Stimulated activated CD8-positive, alpha-beta memory T cell treated with anti-CD3 and anti-CD28 coated beads, Interleukin-7, amount 100 ng/mL, for 48 hours (primary cell): ENCODE results near the gene SHCBP1L.
"Not testable (repeated sequence)": the region's sequence is repeated elsewhere in the genome, so short reads cannot be mapped to it uniquely, and the experiment has no call there.

Experiments
- DNase-seq, 2 donors: peaks; one replicate each; pipeline ENCODE4 v3.0.0-alpha.2; 2020; ENCODE audit warnings: low read depth in 1 of 2; ENCODE audit errors: extremely low read depth in 1 of 2

Gene SHCBP1L

DNA sequence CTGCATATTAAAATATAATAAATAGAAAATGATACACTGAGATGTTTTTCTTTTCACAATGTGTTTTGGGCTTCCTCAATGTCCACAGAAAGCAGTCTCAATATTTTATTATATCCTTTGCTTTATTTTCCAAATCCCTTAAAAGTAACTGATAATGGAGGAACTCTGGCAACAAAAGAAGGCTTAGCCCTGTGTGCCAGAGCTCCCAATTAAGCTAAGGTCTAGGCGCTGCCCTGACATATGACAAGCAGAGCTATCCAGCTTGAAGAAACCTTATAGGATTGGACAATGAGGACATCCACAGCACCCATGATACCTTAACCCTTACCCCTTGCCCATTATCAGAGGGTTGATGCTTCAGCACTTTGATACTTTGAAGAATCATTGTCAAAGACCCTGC, 12.9 kb upstream of the SHCBP1L start:
- DNase-seq = no peak

GRCh38 chr1:182965096-182965495, 12.1 kb upstream of the SHCBP1L start:
- no peak for DNase-seq

DNA sequence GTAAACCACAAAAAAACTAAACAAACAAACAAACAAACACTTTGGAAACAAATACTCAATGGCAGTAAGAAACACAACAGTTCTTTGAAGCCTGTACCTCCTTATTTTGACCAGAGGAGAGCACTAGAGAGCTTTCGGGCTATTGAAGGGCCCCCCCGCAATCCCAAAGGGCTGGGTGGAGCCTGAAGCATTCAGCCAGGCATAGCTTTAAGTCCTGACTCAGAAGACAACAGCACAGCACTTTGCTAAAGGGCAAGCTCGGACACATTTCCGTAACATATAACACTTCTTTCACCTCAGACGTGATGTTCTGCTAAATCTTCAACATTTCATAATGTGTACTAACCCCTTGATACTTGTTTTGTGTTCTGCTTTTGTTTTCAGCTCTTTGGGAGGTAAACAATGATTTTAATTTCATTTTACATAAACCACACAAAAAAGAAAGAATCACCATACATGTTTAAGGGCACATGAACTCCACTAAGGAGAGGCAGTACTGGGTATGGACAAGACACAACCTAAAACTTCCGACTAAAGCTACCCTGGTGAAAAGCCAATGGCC, 9.7 kb upstream of the SHCBP1L start:
- peak in 1 of 2 donors; percentile 6 for DNase-seq

GRCh38 chr1:182960046-182960445, 7.1 kb upstream of the SHCBP1L start:
- DNase-seq = no peak

DNA sequence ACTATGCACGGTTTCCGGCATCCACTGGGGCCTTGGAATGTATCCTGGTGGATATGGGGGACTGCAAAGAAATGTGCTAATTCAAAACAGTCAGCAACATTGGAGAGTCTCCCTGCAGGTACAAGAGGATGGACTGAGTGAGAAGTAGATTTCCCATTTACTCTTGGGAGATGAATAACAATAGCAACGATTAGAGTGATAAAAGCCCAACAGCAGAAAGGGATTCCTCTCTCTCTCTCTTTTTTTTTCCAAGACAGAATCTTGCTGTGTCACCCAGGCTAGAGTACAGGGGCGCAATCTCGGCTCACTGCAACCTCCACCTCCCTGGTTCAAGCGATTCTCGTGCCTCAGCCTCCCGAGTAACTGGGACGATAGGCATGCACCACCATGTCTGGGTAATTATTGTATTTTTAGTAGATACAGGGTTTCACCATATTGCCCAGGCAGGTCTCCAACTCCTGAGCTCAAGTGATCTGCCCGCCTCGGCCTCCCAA, 5.0 kb upstream of the SHCBP1L start:
- DNase-seq = no peak

- DNase-seq = no peak
Observed at GRCh38 chr1:182956708-182957365, 3.9 kb upstream of the SHCBP1L start.

GRCh38 chr1:182955596-182956588, 2.9 kb upstream of the SHCBP1L start:
- DNase-seq = no peak

- DNase-seq = no peak
Observed at GRCh38 chr1:182953826-182954225, 860 bp upstream of the SHCBP1L start.

DNA sequence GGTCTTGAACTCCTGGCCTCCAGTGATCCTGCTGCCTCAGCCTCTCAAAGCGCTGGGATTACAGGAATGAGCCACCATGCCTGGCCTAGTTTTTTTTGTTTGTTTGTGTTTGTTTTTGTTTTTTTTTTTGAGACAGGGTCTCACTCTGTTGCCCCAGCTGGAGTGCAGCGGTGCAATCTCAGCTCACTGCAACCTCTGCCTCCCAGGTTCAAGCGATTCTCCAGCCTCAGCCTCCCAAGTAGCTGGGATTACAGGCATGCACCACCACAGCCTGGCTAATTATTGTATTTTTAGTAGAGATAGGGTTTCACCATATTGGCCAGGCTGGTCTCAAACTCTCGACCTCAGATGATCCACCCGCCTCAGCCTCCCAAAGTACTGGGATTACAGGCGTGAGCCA, 9.6 kb downstream of the SHCBP1L start:
- not testable (repeated sequence) for DNase-seq

DNA sequence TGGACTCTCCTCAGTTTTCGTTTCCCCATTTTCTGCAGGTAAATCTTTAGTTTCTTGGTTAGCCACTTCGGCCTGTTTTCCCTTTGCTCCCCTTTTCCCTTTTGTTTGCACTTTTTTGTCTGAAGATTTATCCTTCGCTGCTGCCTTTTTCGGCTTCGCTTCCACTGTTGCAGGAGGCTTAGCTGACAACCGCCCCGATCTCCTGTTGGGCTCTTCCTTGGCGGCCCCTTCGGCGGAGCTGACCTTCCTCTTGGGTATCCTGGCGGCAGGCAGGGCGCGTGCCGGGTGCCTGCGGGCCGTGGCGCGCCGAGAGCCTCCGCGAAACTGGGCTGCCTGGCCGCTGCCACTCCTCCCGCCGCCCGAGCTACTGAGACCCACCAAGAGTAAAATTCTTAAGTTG, 10.8 kb downstream of the SHCBP1L start:
- not testable (repeated sequence) for DNase-seq

GRCh38 chr1:182939413-182939812, 13.6 kb downstream of the SHCBP1L start:
- no peak for DNase-seq

DNA sequence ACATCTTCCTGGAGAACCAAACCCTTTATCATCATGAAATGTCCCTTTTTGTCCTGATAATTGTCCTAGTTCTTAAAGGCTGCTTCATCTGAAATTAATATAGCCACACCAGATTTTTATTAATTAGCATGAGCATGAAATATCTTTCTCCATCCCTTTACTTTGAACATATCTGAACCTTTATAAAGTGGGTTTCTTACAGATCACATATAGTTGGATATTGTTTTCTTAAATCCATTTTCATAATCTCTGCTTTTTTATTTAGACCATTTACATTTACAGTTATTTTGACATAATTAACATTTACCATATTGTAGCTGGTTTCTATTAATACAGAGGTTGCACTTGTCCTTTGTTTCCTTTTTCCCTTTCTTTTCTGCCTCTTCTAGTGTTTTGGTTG, 17.2 kb downstream of the SHCBP1L start:
- no peak for DNase-seq

- DNase-seq = no peak
Observed at GRCh38 chr1:182930985-182931384, 22.0 kb downstream of the SHCBP1L start.

- DNase-seq = no peak
Observed at GRCh38 chr1:182927693-182928433, 25.1 kb downstream of the SHCBP1L start.

DNA sequence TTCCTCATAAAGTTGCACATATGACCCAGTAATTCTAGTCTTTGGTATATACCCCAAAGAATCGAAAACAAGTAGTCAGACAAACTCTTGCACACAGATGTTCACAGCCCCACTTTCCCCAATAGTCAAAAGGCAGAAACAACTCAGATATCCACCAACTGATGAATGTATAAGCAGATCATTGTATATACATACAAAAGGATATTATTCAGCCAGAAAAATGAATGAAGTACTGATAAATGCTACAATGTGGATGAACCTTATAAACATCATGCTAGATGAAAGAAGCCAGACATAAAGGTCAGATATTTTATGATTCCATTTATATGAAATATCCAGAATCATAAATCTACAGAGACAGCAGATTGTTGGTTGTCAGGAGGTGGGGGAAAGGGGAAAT, 27.3 kb downstream of the SHCBP1L start:
- no peak for DNase-seq

DNA sequence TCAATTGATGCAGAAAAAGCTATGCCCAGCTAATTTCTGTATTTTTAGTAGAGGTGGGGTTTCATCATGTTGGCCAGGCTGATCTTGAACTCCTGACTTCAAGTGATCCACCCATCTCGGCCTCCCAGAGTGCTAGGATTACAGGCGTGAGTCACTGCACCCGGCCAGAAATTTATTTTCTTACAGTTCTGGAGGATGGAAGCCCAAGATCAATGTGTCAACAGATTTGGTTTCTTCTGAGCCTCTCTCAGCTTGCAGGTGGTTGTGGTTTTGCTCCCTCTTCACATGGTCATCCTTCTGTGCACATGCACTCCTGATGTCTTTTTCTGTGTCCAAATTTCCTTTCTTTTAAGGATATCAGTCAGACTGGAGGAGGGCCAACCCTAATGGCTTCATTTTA, 35.6 kb downstream of the SHCBP1L start:
- DNase-seq = no peak

DNA sequence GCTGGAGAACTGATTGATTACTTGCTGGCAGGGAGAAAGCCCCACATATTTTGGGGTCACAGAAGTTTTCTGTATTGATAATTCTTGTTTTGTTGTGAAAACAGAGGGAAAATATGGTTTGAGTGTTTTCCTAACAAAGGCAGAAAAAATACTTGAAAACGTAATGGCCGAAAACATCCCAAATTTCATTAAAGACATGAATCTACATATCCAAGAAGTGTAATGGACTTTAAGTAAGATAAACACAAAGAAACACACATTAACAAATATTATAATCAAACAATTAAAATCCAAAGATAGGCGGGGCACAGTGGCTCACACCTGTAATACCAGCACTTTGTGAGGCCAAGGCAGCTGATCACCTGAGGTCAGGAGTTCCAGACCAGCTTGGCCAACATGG, 39.6 kb downstream of the SHCBP1L start:
- no peak for DNase-seq

DNA sequence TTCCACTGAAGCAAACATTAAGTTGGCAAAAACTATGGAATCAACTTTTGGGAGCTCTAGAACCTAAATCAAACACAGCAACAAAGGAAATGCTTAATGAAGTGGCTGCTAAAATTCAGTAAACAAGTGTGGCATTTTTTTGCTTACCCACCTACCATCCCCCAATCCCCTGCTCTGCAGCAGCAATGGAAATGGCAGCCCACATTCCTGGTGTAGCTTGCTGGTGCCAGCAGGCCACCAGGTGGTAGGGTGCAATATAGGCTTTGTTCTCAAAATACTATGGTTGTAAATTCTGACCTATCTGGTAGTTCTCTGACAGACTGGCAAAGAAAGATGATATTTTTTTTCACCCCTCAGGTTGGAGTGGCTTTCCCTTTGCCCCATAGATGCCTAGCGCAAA, 42.8 kb downstream of the SHCBP1L start:
- no peak for DNase-seq

GRCh38 chr1:182909578-182909977, 43.4 kb downstream of the SHCBP1L start:
- no peak for DNase-seq

DNA sequence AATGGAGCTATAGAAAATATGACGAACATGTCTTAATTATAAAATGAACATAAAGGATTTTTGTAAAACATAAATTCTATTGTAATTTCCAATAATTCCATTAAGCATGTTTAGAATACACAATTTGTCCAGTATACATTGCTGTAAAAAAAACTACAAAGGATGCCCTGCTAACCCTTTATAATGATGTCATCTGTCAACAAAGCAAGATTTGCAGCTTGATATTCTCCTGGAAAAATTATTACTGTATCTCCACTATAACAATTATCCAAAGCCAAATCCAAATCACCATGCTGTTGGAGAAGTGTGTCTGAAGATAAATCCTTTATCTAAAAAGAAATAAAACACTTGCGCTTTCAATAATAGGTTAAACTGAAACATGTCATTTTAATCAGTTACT, 47.6 kb downstream of the SHCBP1L start:
- no peak for DNase-seq

DNA sequence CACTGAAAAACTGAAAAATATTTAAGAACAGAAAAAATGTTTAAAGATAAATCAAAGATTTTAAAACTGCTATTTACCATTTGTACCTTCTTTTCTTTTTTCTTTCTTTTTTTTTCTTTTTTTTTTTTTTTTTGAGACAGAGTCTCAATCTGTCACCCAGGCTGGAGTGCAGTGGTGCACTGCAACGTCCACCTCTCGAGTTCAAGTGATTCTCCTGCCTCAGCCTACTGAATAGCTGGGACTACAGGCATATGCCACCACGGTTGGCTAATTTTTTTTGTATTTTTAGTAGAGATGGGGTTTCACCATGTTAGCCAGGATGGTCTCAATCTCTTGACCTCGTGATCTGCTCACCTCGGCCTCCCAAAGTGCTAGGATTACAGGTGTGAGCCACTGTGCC, 51.0 kb downstream of the SHCBP1L start:
- DNase-seq = not testable (repeated sequence)
